SK-N-MC (cell line): Measurements from ENCODE around the gene CYFIP1.

ENCODE experiments used
- DNase-seq: peaks from one replicate; pipeline ENCODE4 v3.0.0-alpha.2; 2011; ENCODE audit warnings: low read depth, low spot score
- H3K27ac ChIP-seq: fragments of 200-600 bp; sonication (generic); 2 replicates; pipeline ENCODE4 v1.5.1; 2016; ENCODE audit warnings: mixed run types
- H3K36me3 ChIP-seq: fragments of 200-600 bp; sonication (generic); 2 replicates; pipeline ENCODE4 v1.6.1; 2017; ENCODE audit warnings: antibody characterized with exemption, low read length, mixed read lengths; ENCODE audit not compliant: insufficient read depth
- H3K4me3 ChIP-seq: fragments of 200-600 bp; sonication (generic); 2 replicates; pipeline ENCODE4 v1.5.1; 2016
- H3K9ac ChIP-seq: fragments of 200-600 bp; sonication (generic); 2 replicates; pipeline ENCODE4 v1.8.0; 2017; ENCODE audit warnings: mixed run types, mixed read lengths; ENCODE audit not compliant: insufficient read length
- H3K9me3 ChIP-seq: fragments of 200-600 bp; sonication (generic); 2 replicates; pipeline ENCODE4 v1.6.1; 2017; ENCODE audit warnings: low read depth, mild to moderate bottlenecking, antibody characterized with exemption, low read length, moderate library complexity, mixed read lengths
- EZH2 ChIP-seq: fragments of 200-600 bp; sonication (generic); IDR thresholded peaks from one replicate; pipeline ENCODE4 v1.6.1; 2017; ENCODE audit warnings: antibody characterized with exemption
- FOXP2 ChIP-seq: optimal IDR thresholded peaks from 2 replicates; pipeline ENCODE3; 2011; ENCODE audit warnings: mild to moderate bottlenecking, moderate library complexity; ENCODE audit not compliant: insufficient read depth; ENCODE audit errors: extremely low read length, control extremely low read depth
- POLR2AphosphoS5 ChIP-seq: IDR thresholded peaks from 2 replicates; pipeline ENCODE4 v1.6.1; 2012; ENCODE audit warnings: mild to moderate bottlenecking, low read depth, low read length, borderline replicate concordance

Gene CYFIP1

GRCh38 chr15:22863356-22863755 is 116.8 kb downstream of the CYFIP1 start:
- peaks cover 81% of the 10 kb centered on the region for H3K36me3 ChIP-seq
- no peak overlapping the region for H3K4me3 ChIP-seq
- no peak for DNase-seq
- no peak overlapping the region for H3K27ac ChIP-seq
- no peaks in the 10 kb centered on the region for H3K9me3 ChIP-seq
- H3K9ac ChIP-seq = no peak overlapping the region
- no peak for TF ChIP-seq POLR2AphosphoS5

DNA sequence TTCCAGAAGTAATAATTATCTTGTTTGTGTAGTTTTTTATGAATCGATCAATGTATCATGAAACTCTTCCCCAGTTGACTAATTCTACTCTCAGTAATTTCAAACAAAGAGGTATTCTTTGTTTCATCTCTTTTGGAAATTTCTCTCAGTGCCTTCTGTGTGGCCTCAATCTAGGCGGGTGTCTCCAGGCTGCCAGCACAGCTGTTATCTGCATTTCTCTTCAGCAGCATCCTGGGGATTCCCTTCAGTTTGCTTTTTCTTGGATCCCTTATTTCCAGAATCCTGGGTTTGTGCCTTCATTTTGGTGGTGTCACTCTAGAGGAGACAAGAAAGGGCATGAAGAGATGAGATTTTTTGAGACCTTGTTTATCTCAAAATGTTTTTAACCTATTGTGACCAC is 119.0 kb downstream of the CYFIP1 start:
- no peak for DNase-seq
- Histone ChIP-seq H3K9ac (no peak overlapping the region), H3K27ac (no peak overlapping the region), H3K9me3 (no peaks in the 10 kb centered on the region), H3K36me3 (peaks cover 67% of the 10 kb centered on the region), H3K4me3 (no peak overlapping the region)
- TF ChIP-seq FOXP2 (no peak), POLR2AphosphoS5 (no peak), EZH2 (no peak)

DNA sequence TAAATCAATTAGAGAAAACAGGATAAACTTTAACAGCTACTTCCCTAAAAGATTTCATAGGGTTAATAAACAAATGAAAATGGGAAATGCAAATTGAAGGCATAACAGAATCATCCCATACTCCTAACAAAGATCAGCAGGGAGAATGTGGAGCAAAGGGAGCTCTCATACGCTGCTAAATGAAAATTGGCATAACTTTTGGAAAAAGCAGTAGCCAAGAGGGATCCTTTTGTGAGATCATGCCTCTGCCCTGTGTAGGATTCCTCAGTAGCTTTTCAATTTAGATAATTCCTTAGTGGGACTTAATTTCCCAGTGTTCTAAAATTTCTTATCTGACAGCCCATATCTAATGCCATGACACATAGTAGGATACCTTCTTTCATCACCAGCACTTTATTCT is 123.5 kb downstream of the CYFIP1 start:
- H3K9ac ChIP-seq = no peak overlapping the region
- no peaks in the 10 kb centered on the region for H3K9me3 ChIP-seq
- H3K4me3 ChIP-seq = no peak overlapping the region
- H3K36me3 ChIP-seq = peaks cover 63% of the 10 kb centered on the region
- no peak for DNase-seq
- TF ChIP-seq EZH2 = no peak
- TF ChIP-seq FOXP2 = no peak
- no peak for TF ChIP-seq POLR2AphosphoS5
- no peak overlapping the region for H3K27ac ChIP-seq

DNA sequence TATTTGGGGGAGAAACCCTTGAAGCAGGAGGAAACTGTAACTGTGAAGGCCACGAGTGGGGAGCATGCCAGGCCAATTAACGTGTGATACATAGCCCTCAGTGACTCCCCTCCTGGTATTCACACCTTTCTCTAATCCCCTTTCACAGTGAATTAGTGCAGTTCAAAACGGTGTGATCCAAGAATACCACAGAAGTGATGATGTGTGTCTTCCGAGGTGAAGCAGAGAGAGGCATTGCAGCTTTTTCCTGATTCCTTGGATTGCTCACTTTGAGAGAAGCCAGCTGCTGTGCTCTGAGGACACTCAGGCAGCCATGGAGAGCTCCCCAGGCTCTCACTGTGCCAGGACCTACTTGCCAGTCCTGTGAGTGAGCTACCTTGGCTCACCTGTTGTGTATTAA is 124.4 kb downstream of the CYFIP1 start:
- TF ChIP-seq EZH2 = no peak
- TF ChIP-seq POLR2AphosphoS5 = no peak
- TF ChIP-seq FOXP2 = no peak
- no peak for DNase-seq
- no peak overlapping the region for H3K27ac ChIP-seq
- H3K9me3 ChIP-seq = no peaks in the 10 kb centered on the region
- H3K36me3 ChIP-seq = peaks cover 60% of the 10 kb centered on the region
- H3K4me3 ChIP-seq = no peak overlapping the region
- no peak overlapping the region for H3K9ac ChIP-seq

- DNase-seq = no peak
- Histone ChIP-seq H3K27ac (no peak overlapping the region), H3K9me3 (no peaks in the 10 kb centered on the region), H3K36me3 (peaks cover 59% of the 10 kb centered on the region), H3K4me3 (no peak overlapping the region), H3K9ac (no peak overlapping the region)
- TF ChIP-seq POLR2AphosphoS5 = no peak
- TF ChIP-seq EZH2 = no peak
- no peak for TF ChIP-seq FOXP2
Observed at GRCh38 chr15:22851513-22851912, 128.7 kb downstream of the CYFIP1 start.

GRCh38 chr15:22850055-22850454 is 130.1 kb downstream of the CYFIP1 start:
- Histone ChIP-seq H3K36me3 (peaks cover 54% of the 10 kb centered on the region), H3K9ac (no peak overlapping the region), H3K9me3 (no peaks in the 10 kb centered on the region), H3K4me3 (no peak overlapping the region), H3K27ac (no peak overlapping the region)
- no peak for DNase-seq
- TF ChIP-seq EZH2 = no peak
- TF ChIP-seq POLR2AphosphoS5 = no peak
- no peak for TF ChIP-seq FOXP2

GRCh38 chr15:22846073-22846472 is 134.1 kb downstream of the CYFIP1 start:
- H3K4me3 ChIP-seq = no peak overlapping the region
- H3K27ac ChIP-seq = no peak overlapping the region
- peaks cover 52% of the 10 kb centered on the region for H3K36me3 ChIP-seq
- no peak for TF ChIP-seq FOXP2
- TF ChIP-seq EZH2 = no peak
- TF ChIP-seq POLR2AphosphoS5 = no peak
- DNase-seq = no peak
- no peak overlapping the region for H3K9ac ChIP-seq
- no peaks in the 10 kb centered on the region for H3K9me3 ChIP-seq

GRCh38 chr15:22845289-22845900 is 134.8 kb downstream of the CYFIP1 start:
- H3K4me3 ChIP-seq = no peak overlapping the region
- no peak for DNase-seq
- no peak overlapping the region for H3K27ac ChIP-seq
- H3K9ac ChIP-seq = no peak overlapping the region
- H3K9me3 ChIP-seq = no peaks in the 10 kb centered on the region
- TF ChIP-seq EZH2 (no peak), POLR2AphosphoS5 (no peak), FOXP2 (no peak)
- H3K36me3 ChIP-seq = peaks cover 48% of the 10 kb centered on the region
